ENCODE results near the gene FBRSL1. TPM values are rescaled to one million over a fixed set of nuclear protein-coding genes. Genes with fewer than 3 reads are reported as not detected.

Gene FBRSL1
- total RNA-seq, 1 donor from 2014 or later: 199 TPM

DNA sequence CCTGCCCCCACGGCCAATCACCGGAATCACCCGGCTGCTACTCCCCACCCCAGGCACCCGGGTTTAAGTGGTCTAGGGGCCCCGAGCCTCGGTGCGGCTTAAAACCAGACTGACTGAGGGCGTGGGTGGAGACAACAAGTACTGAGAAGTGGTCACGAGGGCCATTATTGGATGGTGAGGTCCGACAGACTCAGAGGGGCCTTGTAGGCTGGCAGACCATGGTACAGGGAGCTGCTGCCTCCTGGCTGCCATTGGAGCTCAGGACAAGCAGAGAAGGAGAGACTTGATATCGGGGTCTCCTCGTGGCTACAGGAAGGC lies 54.1 kb downstream of the FBRSL1 start:
- Mint-ChIP-seq H3K4me3 (ENCODE audit: low read depth) (no peak overlapping the region), H3K9me3 (ENCODE audit: low read depth) (no peaks in the 10 kb centered on the region), H3K4me1 (ENCODE audit: low read depth) (peaks cover 11% of the 10 kb centered on the region), H3K36me3 (ENCODE audit: insufficient read depth) (peaks cover 2% of the 10 kb centered on the region), H3K27me3 (peaks cover 17% of the 10 kb centered on the region), H3K27ac (no peak overlapping the region)
- TF ChIP-seq, protein P1, sequence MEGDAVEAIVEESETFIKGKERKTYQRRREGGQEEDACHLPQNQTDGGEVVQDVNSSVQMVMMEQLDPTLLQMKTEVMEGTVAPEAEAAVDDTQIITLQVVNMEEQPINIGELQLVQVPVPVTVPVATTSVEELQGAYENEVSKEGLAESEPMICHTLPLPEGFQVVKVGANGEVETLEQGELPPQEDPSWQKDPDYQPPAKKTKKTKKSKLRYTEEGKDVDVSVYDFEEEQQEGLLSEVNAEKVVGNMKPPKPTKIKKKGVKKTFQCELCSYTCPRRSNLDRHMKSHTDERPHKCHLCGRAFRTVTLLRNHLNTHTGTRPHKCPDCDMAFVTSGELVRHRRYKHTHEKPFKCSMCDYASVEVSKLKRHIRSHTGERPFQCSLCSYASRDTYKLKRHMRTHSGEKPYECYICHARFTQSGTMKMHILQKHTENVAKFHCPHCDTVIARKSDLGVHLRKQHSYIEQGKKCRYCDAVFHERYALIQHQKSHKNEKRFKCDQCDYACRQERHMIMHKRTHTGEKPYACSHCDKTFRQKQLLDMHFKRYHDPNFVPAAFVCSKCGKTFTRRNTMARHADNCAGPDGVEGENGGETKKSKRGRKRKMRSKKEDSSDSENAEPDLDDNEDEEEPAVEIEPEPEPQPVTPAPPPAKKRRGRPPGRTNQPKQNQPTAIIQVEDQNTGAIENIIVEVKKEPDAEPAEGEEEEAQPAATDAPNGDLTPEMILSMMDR (IDR thresholded peaks at IDR 0.05; ENCODE audit: unreplicated experiment): no peak
- DNase-seq (ENCODE audit: low spot score, unreplicated experiment): no peak

DNA sequence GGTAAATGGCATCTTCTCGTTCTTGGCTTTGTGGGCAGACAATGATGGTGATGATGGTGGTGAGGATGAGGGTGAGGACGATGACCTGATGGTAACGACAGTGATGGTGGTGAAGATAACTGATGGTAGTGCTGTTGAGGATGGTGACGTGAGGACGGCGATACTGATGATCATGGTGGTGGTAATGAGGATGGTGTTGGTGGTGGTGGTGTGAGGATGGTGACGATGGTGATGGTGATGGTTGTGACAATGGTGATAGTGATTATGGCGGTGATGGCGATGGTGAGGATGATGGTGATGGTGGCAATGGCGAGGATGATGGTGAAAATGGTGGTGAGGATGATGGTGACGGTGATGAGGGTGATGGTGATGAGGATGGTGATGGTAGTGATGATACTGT lies 54.5 kb downstream of the FBRSL1 start:
- Mint-ChIP-seq H3K36me3 (ENCODE audit: insufficient read depth) (peaks cover 2% of the 10 kb centered on the region), H3K4me1 (ENCODE audit: low read depth) (peaks cover 11% of the 10 kb centered on the region), H3K9me3 (ENCODE audit: low read depth) (no peaks in the 10 kb centered on the region), H3K4me3 (ENCODE audit: low read depth) (no peak overlapping the region), H3K27ac (no peak overlapping the region), H3K27me3 (peaks cover 17% of the 10 kb centered on the region)
- TF ChIP-seq, protein P1 (IDR thresholded peaks at IDR 0.05; ENCODE audit: unreplicated experiment): no peak
- no peak for DNase-seq (ENCODE audit: low spot score, unreplicated experiment)

DNA sequence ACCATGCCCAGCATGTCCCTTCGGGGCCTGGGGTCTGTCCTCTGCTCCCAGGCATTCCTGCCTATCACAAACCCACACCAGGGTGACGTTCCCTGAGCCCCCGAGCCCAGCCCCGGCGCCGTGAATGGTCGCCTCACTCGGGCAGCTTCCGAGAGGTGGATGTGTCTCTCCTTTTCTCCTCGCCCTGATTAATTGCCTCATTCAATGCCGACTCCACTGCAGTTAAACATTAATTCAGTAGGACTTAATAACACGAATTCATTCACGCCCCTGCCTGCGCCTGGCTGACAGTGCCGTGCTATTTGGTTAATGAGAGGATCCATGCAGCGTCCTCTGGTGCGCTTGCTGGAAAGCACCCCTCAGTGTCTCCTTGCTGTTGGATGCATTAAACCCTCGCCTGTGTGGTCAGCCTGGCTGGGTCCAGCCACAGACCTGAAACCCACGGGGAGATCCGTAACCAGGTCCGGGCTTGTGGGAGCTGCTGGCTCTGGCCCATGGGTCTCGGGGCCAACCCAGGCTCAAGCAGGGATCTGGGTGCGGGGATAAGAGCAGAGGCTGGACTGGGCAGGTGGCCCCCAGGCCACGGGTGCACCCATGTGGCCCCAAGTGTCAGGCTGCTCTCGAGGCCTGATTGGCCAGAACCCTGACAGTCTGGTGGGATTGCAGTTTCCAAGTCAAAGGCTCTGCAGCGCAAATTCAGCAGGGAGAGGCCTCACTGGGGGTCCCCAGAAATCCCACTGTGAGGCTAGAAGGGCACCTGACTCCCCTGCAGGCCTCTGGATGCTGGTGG lies 55.4 kb downstream of the FBRSL1 start:
- no peak overlapping the region for H3K27ac Mint-ChIP-seq
- H3K27me3 Mint-ChIP-seq: peaks cover 24% of the 10 kb centered on the region
- H3K9me3 Mint-ChIP-seq (ENCODE audit: low read depth): no peaks in the 10 kb centered on the region
- H3K36me3 Mint-ChIP-seq (ENCODE audit: insufficient read depth): peaks cover 2% of the 10 kb centered on the region
- peak overlapping the region; percentile 50 for H3K4me3 Mint-ChIP-seq (ENCODE audit: low read depth)
- H3K4me1 Mint-ChIP-seq (ENCODE audit: low read depth): peaks cover 11% of the 10 kb centered on the region
- TF ChIP-seq, protein P1 (IDR thresholded peaks at IDR 0.05; ENCODE audit: unreplicated experiment): no peak
- no peak for DNase-seq (ENCODE audit: low spot score, unreplicated experiment)

DNA sequence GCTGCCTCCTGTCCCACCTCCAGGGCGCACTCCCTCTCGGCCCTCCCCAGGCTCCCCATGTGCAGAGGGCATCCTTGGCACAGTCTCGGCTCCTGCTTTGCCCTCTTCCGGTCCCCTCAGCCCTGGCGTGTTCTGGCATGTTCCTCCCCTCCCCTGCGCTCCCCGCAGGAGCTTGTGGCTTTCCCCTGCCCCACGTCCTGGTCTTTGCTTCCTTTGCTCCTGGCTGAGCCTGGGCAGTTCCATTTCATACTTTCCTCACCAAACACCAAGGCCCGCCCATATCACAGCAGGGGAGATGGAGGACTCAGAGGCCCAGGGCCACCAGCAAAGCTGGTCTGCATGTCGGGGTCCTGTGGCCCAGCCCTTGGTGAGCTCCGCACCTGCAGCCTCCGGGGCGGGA lies 56.0 kb downstream of the FBRSL1 start:
- no peak for DNase-seq (ENCODE audit: low spot score, unreplicated experiment)

DNA sequence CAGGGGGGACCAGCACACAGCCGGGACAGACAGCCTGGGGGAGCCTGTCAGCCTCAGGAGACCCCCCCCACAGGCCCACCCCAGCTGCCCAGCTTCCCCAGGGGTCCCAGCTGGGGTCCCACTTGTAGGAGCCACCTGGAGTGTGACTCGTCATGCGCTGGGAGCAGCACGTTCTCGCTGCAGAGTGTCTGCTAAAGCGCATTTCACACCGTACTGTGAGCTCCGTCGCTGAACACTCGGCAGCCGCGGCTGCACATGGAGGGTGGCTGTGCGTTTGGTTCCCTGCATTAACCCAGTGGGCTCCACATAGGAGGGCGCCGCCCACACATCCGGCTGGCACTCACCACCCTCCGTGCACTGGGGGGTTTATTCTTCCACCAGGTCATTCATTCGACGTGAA lies 56.7 kb downstream of the FBRSL1 start:
- no peak overlapping the region for H3K27ac Mint-ChIP-seq
- no peak for DNase-seq (ENCODE audit: low spot score, unreplicated experiment)
- H3K4me3 Mint-ChIP-seq (ENCODE audit: low read depth): no peak overlapping the region
- peaks cover 30% of the 10 kb centered on the region for H3K27me3 Mint-ChIP-seq
- H3K36me3 Mint-ChIP-seq (ENCODE audit: insufficient read depth): peaks cover 2% of the 10 kb centered on the region
- peaks cover 12% of the 10 kb centered on the region for H3K4me1 Mint-ChIP-seq (ENCODE audit: low read depth)
- TF ChIP-seq, protein P1 (IDR thresholded peaks at IDR 0.05; ENCODE audit: unreplicated experiment): no peak
- no peaks in the 10 kb centered on the region for H3K9me3 Mint-ChIP-seq (ENCODE audit: low read depth)

More for the DNA sequence above, 56.0 kb downstream of the FBRSL1 start:
- TF ChIP-seq, protein P1 (IDR thresholded peaks at IDR 0.05; ENCODE audit: unreplicated experiment): no peak
- Mint-ChIP-seq H3K4me1 (ENCODE audit: low read depth) (peaks cover 12% of the 10 kb centered on the region), H3K27me3 (peaks cover 28% of the 10 kb centered on the region), H3K4me3 (ENCODE audit: low read depth) (no peak overlapping the region), H3K9me3 (ENCODE audit: low read depth) (no peaks in the 10 kb centered on the region), H3K36me3 (ENCODE audit: insufficient read depth) (peaks cover 2% of the 10 kb centered on the region), H3K27ac (no peak overlapping the region)
